NCI-H748 (cell line): ENCODE measurements around the gene PANX3.

ENCODE experiments used
- DNase-seq: peaks from one replicate; lab custom pipeline; 2025; ENCODE audit not compliant: unreplicated experiment; lab: John Stamatoyannopoulos, UW

The PANX3 gene

GRCh38 chr11:124656774-124657630 is 45.8 kb downstream of the PANX3 start:
- peak; percentile 77 for DNase-seq

- DNase-seq: no peak
These were observed 46.7 kb downstream of the PANX3 start for GRCh38 chr11:124657904-124658303.

GRCh38 chr11:124658501-124658900 is 47.3 kb downstream of the PANX3 start:
- no peak for DNase-seq

- DNase-seq: no peak
These were observed 47.8 kb downstream of the PANX3 start for GRCh38 chr11:124658986-124659385.

- DNase-seq: no peak
These were observed 50.3 kb downstream of the PANX3 start for GRCh38 chr11:124661553-124661952.

- DNase-seq: no peak
These were observed 50.9 kb downstream of the PANX3 start for GRCh38 chr11:124662106-124662505.

- no peak for DNase-seq
These were observed 52.6 kb downstream of the PANX3 start for GRCh38 chr11:124663861-124664260.

- no peak for DNase-seq
These were observed 56.4 kb downstream of the PANX3 start for GRCh38 chr11:124667601-124668000.

GRCh38 chr11:124669193-124669592 is 58.0 kb downstream of the PANX3 start:
- DNase-seq: peak; percentile 40
